ENCODE data around the gene LAMB1. TPM values are rescaled to one million over a fixed set of nuclear protein-coding genes. Genes with fewer than 3 reads are reported as not detected.

Gene LAMB1
- polyA plus RNA-seq, 1 donor from 2014 or later = 7.6 TPM

GRCh38 chr7:107951896-107952295 is 51.1 kb downstream of the LAMB1 start:
- Histone ChIP-seq H3F3A (ENCODE audit: insufficient read depth, low read length, poor library complexity, severe bottlenecking) (no peaks in the 10 kb centered on the region), H3K27ac (ENCODE audit: low read length) (no peak overlapping the region), H2AFZ (ENCODE audit: low read depth, low read length) (no peak overlapping the region), H3K9ac (ENCODE audit: low read length) (no peak overlapping the region), H4K20me1 (ENCODE audit: insufficient read depth) (no peaks in the 10 kb centered on the region), H3K9me2 (ENCODE audit: insufficient read depth, low read length) (no peaks in the 10 kb centered on the region), H3K36me3 (ENCODE audit: insufficient read depth, low read length) (no peaks in the 10 kb centered on the region), H3K79me2 (replicated peaks; ENCODE audit: insufficient read depth, low read length) (no peaks in the 10 kb centered on the region), H3K9me3 (ENCODE audit: low read length) (no peaks in the 10 kb centered on the region), H3K4me3 (ENCODE audit: low read length) (no peak overlapping the region), H3K27me3 (ENCODE audit: insufficient read depth, low read depth, low read length) (no peaks in the 10 kb centered on the region), H3K4me2 (ENCODE audit: low read length) (no peak overlapping the region)
- no peak for TF ChIP-seq EZH2 (IDR thresholded peaks at IDR 0.05; ENCODE audit: borderline replicate concordance, insufficient read depth, low read length, poor library complexity, severe bottlenecking)

GRCh38 chr7:107951172-107951787 is 51.7 kb downstream of the LAMB1 start:
- Histone ChIP-seq H4K20me1 (ENCODE audit: insufficient read depth) (no peaks in the 10 kb centered on the region), H3K79me2 (replicated peaks; ENCODE audit: insufficient read depth, low read length) (no peaks in the 10 kb centered on the region), H3K9me2 (ENCODE audit: insufficient read depth, low read length) (no peaks in the 10 kb centered on the region), H3K9ac (ENCODE audit: low read length) (no peak overlapping the region), H3K4me3 (ENCODE audit: low read length) (no peak overlapping the region), H3K27me3 (ENCODE audit: insufficient read depth, low read depth, low read length) (no peaks in the 10 kb centered on the region), H3K9me3 (ENCODE audit: low read length) (no peaks in the 10 kb centered on the region), H3K36me3 (ENCODE audit: insufficient read depth, low read length) (no peaks in the 10 kb centered on the region), H2AFZ (ENCODE audit: low read depth, low read length) (no peak overlapping the region), H3K4me2 (ENCODE audit: low read length) (no peak overlapping the region), H3K27ac (ENCODE audit: low read length) (no peak overlapping the region), H3F3A (ENCODE audit: insufficient read depth, low read length, poor library complexity, severe bottlenecking) (no peaks in the 10 kb centered on the region)
- TF ChIP-seq EZH2 (IDR thresholded peaks at IDR 0.05; ENCODE audit: borderline replicate concordance, insufficient read depth, low read length, poor library complexity, severe bottlenecking) = no peak

GRCh38 chr7:107949443-107949935 is 53.5 kb downstream of the LAMB1 start:
- H3K9me3 ChIP-seq (ENCODE audit: low read length) = no peaks in the 10 kb centered on the region
- H3K9ac ChIP-seq (ENCODE audit: low read length) = no peak overlapping the region
- no peak overlapping the region for H3K4me3 ChIP-seq (ENCODE audit: low read length)
- H3K4me2 ChIP-seq (ENCODE audit: low read length) = no peak overlapping the region
- no peaks in the 10 kb centered on the region for H3F3A ChIP-seq (ENCODE audit: insufficient read depth, low read length, poor library complexity, severe bottlenecking)
- TF ChIP-seq TAF1 (IDR thresholded peaks at IDR 0.05; ENCODE audit: low read depth) (no peak), MXI1 (conservative IDR thresholded peaks at IDR 0.05; ENCODE audit: poor library complexity, severe bottlenecking) (no peak), SMC3 (conservative IDR thresholded peaks at IDR 0.05; ENCODE audit: poor library complexity) (no peak), REST (IDR thresholded peaks at IDR 0.05; ENCODE audit: borderline replicate concordance) (no peak), EZH2 (IDR thresholded peaks at IDR 0.05; ENCODE audit: borderline replicate concordance, insufficient read depth, low read length, poor library complexity, severe bottlenecking) (no peak), EP300 (conservative IDR thresholded peaks at IDR 0.05; ENCODE audit: poor library complexity, severe bottlenecking) (no peak), RAD21 (conservative IDR thresholded peaks at IDR 0.05) (no peak), POLR2AphosphoS5 (IDR thresholded peaks at IDR 0.05) (no peak), CTCF (IDR thresholded peaks at IDR 0.05; ENCODE audit: poor library complexity, severe bottlenecking) (no peak)
- no peaks in the 10 kb centered on the region for H3K9me2 ChIP-seq (ENCODE audit: insufficient read depth, low read length)
- H2AFZ ChIP-seq (ENCODE audit: low read depth, low read length) = no peak overlapping the region
- no peaks in the 10 kb centered on the region for H3K36me3 ChIP-seq (ENCODE audit: insufficient read depth, low read length)
- H3K27me3 ChIP-seq (ENCODE audit: insufficient read depth, low read depth, low read length) = no peaks in the 10 kb centered on the region
- no peak overlapping the region for H3K27ac ChIP-seq (ENCODE audit: low read length)
- H4K20me1 ChIP-seq (ENCODE audit: insufficient read depth) = no peaks in the 10 kb centered on the region
- no peaks in the 10 kb centered on the region for H3K79me2 ChIP-seq (replicated peaks; ENCODE audit: insufficient read depth, low read length)

Data from neural cell (in vitro differentiated cells).